Measurements from ENCODE around the gene VPS33B. TPM values are rescaled to one million over a fixed set of nuclear protein-coding genes. Genes with fewer than 3 reads are reported as not detected.

VPS33B gene
- total RNA-seq, 1 donor from 2014 or later, result 14.3 TPM

GRCh38 chr15:90974216-90974615, 48.2 kb downstream of the VPS33B start:
- Histone ChIP-seq H3K4me1 (no peaks in the 10 kb centered on the region), H3K27me3 (no peaks in the 10 kb centered on the region), H3K4me3 (no peak overlapping the region), H3K36me3 (no peaks in the 10 kb centered on the region), H3K27ac (no peak overlapping the region), H3K9me3 (no peaks in the 10 kb centered on the region)
- intact Hi-C loops (cut with DNase I), result no loop called here
- no peak for ATAC-seq
- no peak for DNase-seq
- TF ChIP-seq CTCF (IDR thresholded peaks at IDR 0.05), result no peak

DNA sequence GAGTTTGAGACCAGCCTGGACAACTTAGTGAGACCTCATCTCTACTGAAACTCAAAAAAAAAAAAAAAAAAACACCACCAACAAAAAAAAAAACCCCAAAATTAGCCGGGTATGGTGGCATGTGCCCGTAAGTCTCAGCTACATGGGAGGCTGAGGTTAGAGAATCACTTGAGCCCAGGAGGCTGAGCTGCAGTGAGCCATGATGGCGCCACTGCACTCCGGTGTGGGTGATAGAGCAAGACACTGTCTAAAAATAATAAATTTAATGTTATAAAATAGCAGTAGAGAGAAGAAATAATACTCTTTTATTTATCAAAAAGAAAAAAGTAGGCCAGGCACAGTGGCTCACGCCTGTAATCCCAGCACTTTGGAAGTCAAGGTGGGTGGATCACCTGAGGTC, 50.3 kb downstream of the VPS33B start:
- ATAC-seq (no peak), DNase-seq (no peak)
- intact Hi-C loops (cut with DNase I), result no loop called here
- Histone ChIP-seq H3K9me3 (no peaks in the 10 kb centered on the region), H3K36me3 (peaks cover under 1% of the 10 kb centered on the region), H3K4me3 (no peak overlapping the region), H3K4me1 (no peaks in the 10 kb centered on the region), H3K27me3 (no peaks in the 10 kb centered on the region), H3K27ac (no peak overlapping the region)
- no peak for TF ChIP-seq CTCF (IDR thresholded peaks at IDR 0.05)

DNA sequence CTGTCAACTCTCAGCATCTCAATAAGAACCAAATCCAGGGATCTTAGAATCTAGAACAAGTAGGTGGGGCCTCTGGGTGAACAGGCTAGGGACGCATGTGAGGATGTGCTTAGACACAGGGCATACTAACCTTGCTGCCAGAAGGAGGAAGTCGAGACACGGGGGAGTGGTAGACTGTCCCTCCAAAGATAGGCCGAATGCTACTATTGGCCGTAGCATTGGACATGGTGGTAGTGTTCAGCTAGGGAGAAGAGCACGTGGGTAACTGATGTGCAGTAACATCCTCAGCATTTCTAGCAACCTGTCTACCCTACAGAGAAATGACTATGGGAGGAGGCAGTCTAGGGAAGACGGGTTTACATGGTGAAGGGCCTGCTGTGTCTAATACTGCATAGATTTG, 52.1 kb downstream of the VPS33B start:
- no peaks in the 10 kb centered on the region for H3K4me1 ChIP-seq
- H3K9me3 ChIP-seq, result no peaks in the 10 kb centered on the region
- peaks cover 7% of the 10 kb centered on the region for H3K36me3 ChIP-seq
- H3K27ac ChIP-seq, result no peak overlapping the region
- DNase-seq (no peak), ATAC-seq (no peak)
- no peak for TF ChIP-seq CTCF (IDR thresholded peaks at IDR 0.05)
- no peak overlapping the region for H3K4me3 ChIP-seq
- no peaks in the 10 kb centered on the region for H3K27me3 ChIP-seq
- intact Hi-C loops (cut with DNase I), result no loop called here

GRCh38 chr15:90968434-90968833, 54.0 kb downstream of the VPS33B start:
- no peak for ATAC-seq
- Histone ChIP-seq H3K27me3 (no peaks in the 10 kb centered on the region), H3K27ac (no peak overlapping the region), H3K4me1 (no peaks in the 10 kb centered on the region), H3K36me3 (peaks cover 10% of the 10 kb centered on the region), H3K4me3 (no peak overlapping the region), H3K9me3 (no peaks in the 10 kb centered on the region)
- TF ChIP-seq CTCF (IDR thresholded peaks at IDR 0.05), result no peak
- intact Hi-C loops (cut with DNase I), result no loop called here
- DNase-seq, result no peak

DNA sequence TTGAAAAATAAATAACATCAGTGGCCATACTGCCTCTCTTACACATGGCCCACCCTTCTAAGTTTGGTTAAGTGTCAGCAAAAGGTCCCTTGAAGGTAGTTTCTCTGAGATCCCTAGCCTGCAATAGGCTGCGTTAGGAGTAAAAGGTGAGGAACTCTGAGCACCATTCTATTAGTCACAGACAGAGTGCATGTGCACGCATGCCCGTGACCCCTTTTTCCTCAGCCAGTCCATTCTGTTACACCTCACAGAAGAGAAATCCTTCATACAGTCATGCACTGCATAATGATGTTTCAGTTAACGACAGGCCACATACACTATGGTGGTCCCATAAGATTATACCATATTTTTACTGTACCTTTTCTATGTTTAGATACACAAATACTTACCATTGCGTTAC, 55.2 kb downstream of the VPS33B start:
- ATAC-seq (no peak), DNase-seq (no peak)
- no peak for TF ChIP-seq CTCF (IDR thresholded peaks at IDR 0.05)
- Histone ChIP-seq H3K27ac (no peak overlapping the region), H3K27me3 (no peaks in the 10 kb centered on the region), H3K4me3 (no peak overlapping the region), H3K36me3 (peaks cover 15% of the 10 kb centered on the region), H3K9me3 (no peaks in the 10 kb centered on the region), H3K4me1 (no peaks in the 10 kb centered on the region)
- intact Hi-C loops (cut with DNase I), result no loop called here

GRCh38 chr15:90966262-90966661, 56.1 kb downstream of the VPS33B start:
- no peak for ATAC-seq
- Histone ChIP-seq H3K4me1 (no peaks in the 10 kb centered on the region), H3K9me3 (no peaks in the 10 kb centered on the region), H3K27ac (no peak overlapping the region), H3K4me3 (no peak overlapping the region), H3K27me3 (no peaks in the 10 kb centered on the region), H3K36me3 (peaks cover 23% of the 10 kb centered on the region)
- no peak for DNase-seq
- intact Hi-C loops (cut with DNase I), result no loop called here
- TF ChIP-seq CTCF (IDR thresholded peaks at IDR 0.05), result no peak

All from upper lobe of right lung (tissue), 1 donor.